ENCODE data around the gene SPTAN1.
"Not testable (repeated sequence)": the region's sequence is repeated elsewhere in the genome, so short reads cannot be mapped to it uniquely, and the experiment has no call there.

The SPTAN1 gene

GRCh38 chr9:128666481-128666941 lies 114.1 kb downstream of the SPTAN1 start:
- DNase-seq (ENCODE audit: low spot score): not testable (repeated sequence)

GRCh38 chr9:128669786-128670185 lies 117.4 kb downstream of the SPTAN1 start:
- DNase-seq (ENCODE audit: low spot score): no peak

- no peak for DNase-seq (ENCODE audit: low spot score)
Observed at GRCh38 chr9:128675382-128675781, 123.0 kb downstream of the SPTAN1 start.

- DNase-seq (ENCODE audit: low spot score): no peak
Observed at GRCh38 chr9:128677794-128678193, 125.4 kb downstream of the SPTAN1 start.

All from cerebellar cortex (tissue), 1 donor.